Activated naive CD4-positive, alpha-beta T cell treated with anti-CD3 and anti-CD28 coated beads, Interleukin-2, amount 10 ng/mL, durations not matched to agents 5 hours and 36 hours (primary cell): Measurements from ENCODE around the gene HTR1B. TPM values are rescaled to one million over a fixed set of nuclear protein-coding genes. Genes with fewer than 3 reads are reported as not detected.

Experiments
- total RNA-seq, 2 experiments: library from RNA; stranded (reverse); gene quantifications; one replicate each; pipeline ENCODE4 v1.2.3, GENCODE V29; 2021

HTR1B gene, protein sequence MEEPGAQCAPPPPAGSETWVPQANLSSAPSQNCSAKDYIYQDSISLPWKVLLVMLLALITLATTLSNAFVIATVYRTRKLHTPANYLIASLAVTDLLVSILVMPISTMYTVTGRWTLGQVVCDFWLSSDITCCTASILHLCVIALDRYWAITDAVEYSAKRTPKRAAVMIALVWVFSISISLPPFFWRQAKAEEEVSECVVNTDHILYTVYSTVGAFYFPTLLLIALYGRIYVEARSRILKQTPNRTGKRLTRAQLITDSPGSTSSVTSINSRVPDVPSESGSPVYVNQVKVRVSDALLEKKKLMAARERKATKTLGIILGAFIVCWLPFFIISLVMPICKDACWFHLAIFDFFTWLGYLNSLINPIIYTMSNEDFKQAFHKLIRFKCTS
- not detected for total RNA-seq

GRCh38 chr6:77463308-77463860 lies at the start of gene HTR1B:
HTR1B (minus strand) TSS chr6:77463491; CDS start chr6:77463403, 88 bp downstream.

Other genes starting within 250 kb of the HTR1B start
- gene MEI4, start 189.5 kb upstream of the HTR1B start, total RNA-seq: not detected